H9 (cell line): ENCODE measurements around the gene CHCT1. TPM values are rescaled to one million over a fixed set of nuclear protein-coding genes. Genes with fewer than 3 reads are reported as not detected.

ENCODE experiments used
- DNase-seq: peaks from one replicate; pipeline ENCODE4 v3.0.0-alpha.2; 2017
- H2AFZ ChIP-seq: one replicate; pipeline ENCODE4 v1.6.1; 2013; ENCODE audit warnings: mild to moderate bottlenecking, low read length, control low read depth, moderate library complexity
- H2AK5ac ChIP-seq: 2 replicates; pipeline ENCODE4 v1.6.1; 2013; ENCODE audit warnings: low read length, control low read depth, mixed read lengths; ENCODE audit not compliant: insufficient read length
- H2BK120ac ChIP-seq: one replicate; pipeline ENCODE4 v1.6.1; 2013; ENCODE audit warnings: low read depth, mild to moderate bottlenecking, low read length, control low read depth, inconsistent platforms; ENCODE audit not compliant: poor library complexity, severe bottlenecking
- H2BK12ac ChIP-seq: 2 replicates; pipeline ENCODE4 v1.6.1; 2013; ENCODE audit warnings: low read length, control low read depth, mixed read lengths, low read depth; ENCODE audit not compliant: insufficient read length
- H2BK15ac ChIP-seq: 2 replicates; pipeline ENCODE4 v1.6.1; 2013; ENCODE audit warnings: low read depth, low read length, control low read depth
- H2BK20ac ChIP-seq: one replicate; pipeline ENCODE4 v1.6.1; 2013; ENCODE audit warnings: low read depth, mild to moderate bottlenecking, low read length, control low read depth, inconsistent platforms; ENCODE audit not compliant: poor library complexity, severe bottlenecking
- H2BK5ac ChIP-seq: 2 replicates; pipeline ENCODE4 v1.6.1; 2013; ENCODE audit warnings: low read length, control low read depth, mixed read lengths; ENCODE audit not compliant: insufficient read length
- H3K14ac ChIP-seq: 2 replicates; pipeline ENCODE4 v1.6.1; 2013; ENCODE audit warnings: low read length, control low read depth; ENCODE audit not compliant: insufficient read depth
- H3K18ac ChIP-seq: 2 replicates; pipeline ENCODE4 v1.6.1; 2013; ENCODE audit warnings: low read depth, mild to moderate bottlenecking, mixed read lengths, low read length, control low read depth; ENCODE audit not compliant: insufficient read length
- H3K23ac ChIP-seq: 2 replicates; pipeline ENCODE4 v1.6.1; 2013; ENCODE audit warnings: low read length, control low read depth, mixed read lengths, low read depth; ENCODE audit not compliant: insufficient read length
- H3K23me2 ChIP-seq: 2 replicates; pipeline ENCODE4 v1.6.1; 2013; ENCODE audit warnings: low read depth, mild to moderate bottlenecking, mixed read lengths, low read length, control low read depth; ENCODE audit not compliant: insufficient read length, poor library complexity, severe bottlenecking
- H3K27ac ChIP-seq: 2 replicates; pipeline ENCODE4 v1.5.1; 2013; ENCODE audit warnings: low read length, control low read depth, mixed read lengths, low read depth; ENCODE audit not compliant: insufficient read length
- H3K27me3 ChIP-seq: 2 replicates; pipeline ENCODE4 v1.6.1; 2013; ENCODE audit warnings: low read length, control low read depth, inconsistent platforms; ENCODE audit not compliant: insufficient read depth
- H3K4ac ChIP-seq: 2 replicates; pipeline ENCODE4 v1.6.1; 2013; ENCODE audit warnings: low read depth, mild to moderate bottlenecking, control low read depth, inconsistent platforms, low read length, moderate library complexity
- H3K4me1 ChIP-seq: 2 replicates; pipeline ENCODE4 v1.6.1; 2013; ENCODE audit warnings: low read length, control low read depth, inconsistent platforms; ENCODE audit not compliant: insufficient read depth
- H3K4me2 ChIP-seq: 2 replicates; pipeline ENCODE4 v1.6.1; 2013; ENCODE audit warnings: low read length, control low read depth, mixed read lengths; ENCODE audit not compliant: insufficient read length, insufficient read depth
- H3K56ac ChIP-seq: 2 replicates; pipeline ENCODE4 v1.6.1; 2013; ENCODE audit warnings: low read depth, mild to moderate bottlenecking, mixed read lengths, low read length, control low read depth; ENCODE audit not compliant: insufficient read length
- H3K79me1 ChIP-seq: 2 replicates; pipeline ENCODE4 v1.6.1; 2013; ENCODE audit warnings: low read depth, mild to moderate bottlenecking, moderate library complexity, low read length, control low read depth, inconsistent platforms; ENCODE audit not compliant: insufficient read depth, poor library complexity, severe bottlenecking
- H3K79me2 ChIP-seq: 2 replicates; pipeline ENCODE4 v1.6.1; 2013; ENCODE audit warnings: low read length, control low read depth, inconsistent platforms; ENCODE audit not compliant: insufficient read depth
- H3K9ac ChIP-seq: 2 replicates; pipeline ENCODE4 v1.6.1; 2013; ENCODE audit warnings: low read length, control low read depth, mixed read lengths; ENCODE audit not compliant: insufficient read length; ENCODE audit errors: extremely low read depth
- H3K9me3 ChIP-seq: one replicate; pipeline ENCODE4 v1.6.1; 2013; ENCODE audit warnings: low read depth, low read length, inconsistent platforms; ENCODE audit not compliant: control insufficient read depth
- H3T11ph ChIP-seq: one replicate; pipeline ENCODE4 v1.6.1; 2013; ENCODE audit warnings: mild to moderate bottlenecking, low read length, control low read depth, inconsistent platforms
- H4K20me1 ChIP-seq: one replicate; pipeline ENCODE4 v1.6.1; 2013; ENCODE audit not compliant: control insufficient read depth, insufficient read length, insufficient read depth
- H4K5ac ChIP-seq: 2 replicates; pipeline ENCODE4 v1.6.1; 2013; ENCODE audit warnings: low read depth, mild to moderate bottlenecking, mixed read lengths, low read length, control low read depth; ENCODE audit not compliant: insufficient read length
- H4K8ac ChIP-seq: replicated peaks from 2 replicates; pipeline ENCODE4 v1.6.1; 2013; ENCODE audit warnings: low read length, control low read depth, mixed read lengths, low read depth; ENCODE audit not compliant: insufficient read length
- H4K91ac ChIP-seq: 2 replicates; pipeline ENCODE4 v1.6.1; 2013; ENCODE audit warnings: low read depth, mild to moderate bottlenecking, moderate library complexity, mixed read lengths, low read length, control low read depth; ENCODE audit not compliant: insufficient read length
- H3K27ac Mint-ChIP-seq, 3 experiments: 2 replicates in 2 of 3; 3 replicates in 1 of 3; pipeline ENCODE4 v1.8.0; 2020 to 2021; ENCODE audit warnings: mixed read lengths in 3 of 3, mild to moderate bottlenecking in 1 of 3, moderate library complexity in 1 of 3
- H3K27me3 Mint-ChIP-seq: 2 replicates; pipeline ENCODE4 v1.8.0; 2021; ENCODE audit warnings: low read depth, mild to moderate bottlenecking, moderate library complexity, mixed read lengths
- H3K36me3 Mint-ChIP-seq, 3 experiments: 2 replicates in 2 of 3; 3 replicates in 1 of 3; pipeline ENCODE4 v1.8.0; 2020 to 2021; ENCODE audit warnings: low read depth in 3 of 3, mixed read lengths in 3 of 3; ENCODE audit not compliant: insufficient read depth in 1 of 3
- H3K4me1 Mint-ChIP-seq, 2 experiments: 2 replicates each; pipeline ENCODE4 v1.8.0; 2020; ENCODE audit warnings: mixed read lengths in 2 of 2
- H3K4me3 Mint-ChIP-seq, 2 experiments: 2 replicates in 1 of 2; 3 replicates in 1 of 2; pipeline ENCODE4 v1.8.0; 2020 to 2021; ENCODE audit warnings: mild to moderate bottlenecking in 2 of 2, mixed read lengths in 2 of 2, moderate library complexity in 1 of 2
- H3K9me3 Mint-ChIP-seq, 2 experiments: 2 replicates in 1 of 2; 3 replicates in 1 of 2; pipeline ENCODE4 v1.8.0; 2020; ENCODE audit warnings: mild to moderate bottlenecking in 2 of 2, mixed read lengths in 2 of 2, moderate library complexity in 1 of 2
- WGBS: extraction: QIAGEN DNeasy Blood & Tissue Kit; methylation state at CpG from one replicate; pipeline ENCODE4 v1.1.7; 2013; ENCODE audit warnings: missing lambda C conversion rate, low lambda C conversion rate, mixed read lengths; ENCODE audit not compliant: insufficient read length; ENCODE audit errors: extremely low coverage; 5-methylcytosine and 5-hydroxymethylcytosine counted together
- total RNA-seq: library from RNA; stranded (reverse); gene quantifications from 2 replicates; pipeline ENCODE4 v1.2.1, GENCODE V29; 2021
- TF ChIP-seq, protein P1 (sequence below): fragments of 200-600 bp; sonication (generic); conservative IDR thresholded peaks from 3 replicates; pipeline ENCODE4 v1.8.0; 2021; ENCODE audit warnings: antibody characterized with exemption, mild to moderate bottlenecking

CHCT1 gene
- total RNA-seq, 1 experiment from 2014 or later, result not detected

DNA sequence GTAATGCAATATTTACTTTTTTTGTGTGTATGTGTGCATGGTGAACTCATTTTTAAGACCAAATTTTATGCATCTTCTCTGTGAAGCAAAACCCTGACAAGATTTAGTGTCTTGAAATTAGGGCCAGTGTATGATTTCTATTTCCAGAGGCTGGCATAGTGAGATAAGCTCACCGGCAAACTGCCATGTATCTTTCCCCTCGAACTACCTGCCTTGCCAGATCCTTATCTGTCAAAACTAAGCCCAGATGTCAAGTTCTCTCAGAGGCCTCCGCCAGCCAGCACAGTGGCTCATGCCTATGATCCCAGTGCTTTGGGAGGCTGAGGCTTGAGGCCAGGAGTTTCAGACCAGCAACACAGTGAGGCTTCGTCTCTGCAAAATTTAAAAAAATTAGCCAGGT, 40.3 kb upstream of the CHCT1 start:
- H3K27ac Mint-ChIP-seq, result peak overlapping the region; percentile 3 to 47 (median 22); a peak in 4 of 7 replicates
- no peak overlapping the region for H3K14ac ChIP-seq
- H3K9ac ChIP-seq, result no peak overlapping the region

More for the DNA sequence above, 40.3 kb upstream of the CHCT1 start:
- Histone ChIP-seq H3K23ac (no peak overlapping the region), H2AFZ (no peak overlapping the region), H3K23me2 (no peaks in the 10 kb centered on the region), H2BK15ac (no peak overlapping the region), H4K8ac (no peak overlapping the region), H2BK5ac (no peak overlapping the region), H4K91ac (no peak overlapping the region), H3K79me1 (no peaks in the 10 kb centered on the region), H2AK5ac (no peak overlapping the region), H3K4ac (no peak overlapping the region), H2BK12ac (no peak overlapping the region), H4K5ac (no peak overlapping the region), H3K9me3 (no peaks in the 10 kb centered on the region), H2BK120ac (no peak overlapping the region), H3K27ac (no peak overlapping the region), H3K4me1 (peaks cover 10% of the 10 kb centered on the region), H3K4me2 (no peak overlapping the region), H3K18ac (no peak overlapping the region), H4K20me1 (no peaks in the 10 kb centered on the region), H3T11ph (no peak overlapping the region), H3K79me2 (peaks cover 17% of the 10 kb centered on the region; the same call in 1 of the 2 replicates), H3K27me3 (no peaks in the 10 kb centered on the region), H2BK20ac (no peak overlapping the region), H3K56ac (no peak overlapping the region)
- H3K4me1 Mint-ChIP-seq, result peaks cover 37 to 43% of the 10 kb centered on the region in 2 experiments
- H3K4me3 Mint-ChIP-seq, result no peak overlapping the region
- no peaks in the 10 kb centered on the region for H3K9me3 Mint-ChIP-seq
- TF ChIP-seq, protein P1, sequence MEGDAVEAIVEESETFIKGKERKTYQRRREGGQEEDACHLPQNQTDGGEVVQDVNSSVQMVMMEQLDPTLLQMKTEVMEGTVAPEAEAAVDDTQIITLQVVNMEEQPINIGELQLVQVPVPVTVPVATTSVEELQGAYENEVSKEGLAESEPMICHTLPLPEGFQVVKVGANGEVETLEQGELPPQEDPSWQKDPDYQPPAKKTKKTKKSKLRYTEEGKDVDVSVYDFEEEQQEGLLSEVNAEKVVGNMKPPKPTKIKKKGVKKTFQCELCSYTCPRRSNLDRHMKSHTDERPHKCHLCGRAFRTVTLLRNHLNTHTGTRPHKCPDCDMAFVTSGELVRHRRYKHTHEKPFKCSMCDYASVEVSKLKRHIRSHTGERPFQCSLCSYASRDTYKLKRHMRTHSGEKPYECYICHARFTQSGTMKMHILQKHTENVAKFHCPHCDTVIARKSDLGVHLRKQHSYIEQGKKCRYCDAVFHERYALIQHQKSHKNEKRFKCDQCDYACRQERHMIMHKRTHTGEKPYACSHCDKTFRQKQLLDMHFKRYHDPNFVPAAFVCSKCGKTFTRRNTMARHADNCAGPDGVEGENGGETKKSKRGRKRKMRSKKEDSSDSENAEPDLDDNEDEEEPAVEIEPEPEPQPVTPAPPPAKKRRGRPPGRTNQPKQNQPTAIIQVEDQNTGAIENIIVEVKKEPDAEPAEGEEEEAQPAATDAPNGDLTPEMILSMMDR, result no peak
- H3K27me3 Mint-ChIP-seq, result no peaks in the 10 kb centered on the region
- H3K36me3 Mint-ChIP-seq, result peaks cover 0 to 7% (median 5%) of the 10 kb centered on the region in 3 experiments; a peak in 3 of 7 replicates
- no peak for DNase-seq
- WGBS, result no CpG with 5 or more reads among the region's 4 CpGs
